Keratinocyte (primary cell): ENCODE results near the gene SMIM22. TPM values are rescaled to one million over a fixed set of nuclear protein-coding genes. Genes with fewer than 3 reads are reported as not detected.

ENCODE experiments used
- DNase-seq: peaks from one replicate; pipeline ENCODE4 v3.0.0-alpha.2; 2011; ENCODE audit warnings: low read depth, missing footprints, low spot score
- FAIRE-seq: peaks from 2 replicates; lab custom pipeline; 2011; peaks lifted over from hg19 to GRCh38; lab: Jason Lieb, UNC
- H2AFZ ChIP-seq: 2 replicates; pipeline ENCODE4 v1.6.0; 2012; ENCODE audit warnings: low read length, control low read depth, inconsistent platforms; ENCODE audit not compliant: control insufficient read depth
- H3K27ac ChIP-seq: 2 replicates; pipeline ENCODE4 v1.5.1; 2011; ENCODE audit warnings: low read length; ENCODE audit not compliant: control insufficient read depth, insufficient read depth
- H3K27me3 ChIP-seq: 3 replicates; pipeline ENCODE4 v1.6.0; 2011; ENCODE audit warnings: low read length; ENCODE audit not compliant: control insufficient read depth, insufficient read depth; ENCODE audit errors: extremely low read depth
- H3K36me3 ChIP-seq, 2 experiments: 2 replicates in 1 of 2; 3 replicates in 1 of 2; pipeline ENCODE4 v1.5.1; 2011; ENCODE audit warnings: low read length in 2 of 2, mild to moderate bottlenecking in 1 of 2; ENCODE audit not compliant: control insufficient read depth in 2 of 2, insufficient read depth in 2 of 2; ENCODE audit errors: extremely low read depth in 1 of 2
- H3K4me1 ChIP-seq: 3 replicates; pipeline ENCODE4 v1.5.1; 2011; ENCODE audit warnings: low read length; ENCODE audit not compliant: control insufficient read depth, insufficient read depth; ENCODE audit errors: extremely low read depth
- H3K4me2 ChIP-seq: 3 replicates; pipeline ENCODE4 v1.6.0; 2011; ENCODE audit warnings: low read depth, low read length; ENCODE audit not compliant: control insufficient read depth, insufficient read depth; ENCODE audit errors: extremely low read depth
- H3K4me3 ChIP-seq, 3 experiments: fragments of 200-600 bp in 1 of 3; sonication (generic) in 1 of 3; 2 replicates in 2 of 3; 3 replicates in 1 of 3; pipeline ENCODE4 v1.5.1; 2011 to 2016; ENCODE audit warnings: low read length in 3 of 3, mild to moderate bottlenecking in 3 of 3, control low read depth in 2 of 3, inconsistent platforms in 1 of 3, low read depth in 1 of 3, mixed read lengths in 1 of 3, mixed run types in 1 of 3, moderate library complexity in 1 of 3; ENCODE audit not compliant: control insufficient read depth in 2 of 3, insufficient read depth in 2 of 3; ENCODE audit errors: extremely low read depth in 1 of 3
- H3K79me2 ChIP-seq: 2 replicates; pipeline ENCODE4 v1.6.0; 2012; ENCODE audit warnings: low read length; ENCODE audit not compliant: control insufficient read depth, insufficient read depth
- H3K9ac ChIP-seq: 3 replicates; pipeline ENCODE4 v1.6.0; 2011; ENCODE audit warnings: low read length; ENCODE audit not compliant: control insufficient read depth, insufficient read depth; ENCODE audit errors: extremely low read depth
- H3K9me1 ChIP-seq: 3 replicates; pipeline ENCODE4 v1.6.0; 2011; ENCODE audit warnings: low read length; ENCODE audit not compliant: control insufficient read depth, insufficient read depth; ENCODE audit errors: extremely low read depth
- H3K9me3 ChIP-seq: 2 replicates; pipeline ENCODE4 v1.5.1; 2012; ENCODE audit warnings: low read depth, low read length; ENCODE audit not compliant: control insufficient read depth
- H4K20me1 ChIP-seq: 3 replicates; pipeline ENCODE4 v1.6.0; 2011; ENCODE audit warnings: low read length; ENCODE audit not compliant: control insufficient read depth, insufficient read depth; ENCODE audit errors: extremely low read depth
- CTCF ChIP-seq, 3 experiments: IDR thresholded peaks in 1 of 3; conservative IDR thresholded peaks in 1 of 3; optimal IDR thresholded peaks in 1 of 3; 2 replicates in 2 of 3; 3 replicates in 1 of 3; pipeline versions ENCODE3 to v1.5.1; 2011; ENCODE audit warnings: low read length in 3 of 3, mild to moderate bottlenecking in 3 of 3, moderate library complexity in 2 of 3, control low read depth in 1 of 3, inconsistent platforms in 1 of 3; ENCODE audit not compliant: insufficient read depth in 2 of 3; ENCODE audit errors: extremely low read depth in 1 of 3
- EZH2 ChIP-seq: IDR thresholded peaks from one replicate; pipeline ENCODE4 v1.6.1; 2012; ENCODE audit warnings: inconsistent platforms, mild to moderate bottlenecking, low read length, moderate library complexity
- dilution Hi-C: fragments of 300-500 bp; cut with MboI; formaldehyde crosslinking; loops from one replicate; pipeline ENCODE4 v1.7.0; 2020; ENCODE audit warnings: low sequenced_read_pairs; ENCODE audit not compliant: extremely low pct_ligation_motif_present
- polyA plus RNA-seq, 5 experiments: library from polyadenylated mRNA; depleted of rRNA in 3 of 5; stranded (reverse) in 3 of 5; stranded (forward) in 1 of 5; unstranded in 1 of 5; fragments of >200 nt; gene quantifications; 1 replicate in 1 of 5; 2 replicates in 3 of 5; 3 replicates in 1 of 5; pipeline versions ENCODE4 v1.2.1 to v1.2.3, GENCODE V29; 2011 to 2012; ENCODE audit warnings: missing spikeins in 2 of 5, low read depth in 1 of 5, low replicate concordance in 1 of 5

SMIM22 gene
- polyA plus RNA-seq, 1 donor (not counting 4 experiments of a cell fraction or from before 2014, with no cell fraction given): 10.6 TPM

GRCh38 chr16:4795828-4796572 is 831 bp downstream of the SMIM22 start:
- Histone ChIP-seq H3K79me2 (no peaks in the 10 kb centered on the region), H3K4me2 (no peak overlapping the region), H2AFZ (no peak overlapping the region), H3K4me1 (peaks cover 11% of the 10 kb centered on the region), H3K9me3 (no peaks in the 10 kb centered on the region), H4K20me1 (no peaks in the 10 kb centered on the region), H3K36me3 (peaks cover 0 to 8% of the 10 kb centered on the region in 2 experiments), H3K27me3 (no peaks in the 10 kb centered on the region), H3K9ac (no peak overlapping the region), H3K27ac (no peak overlapping the region), H3K4me3 (peak overlapping the region in 1 of 3 experiments; percentile 34), H3K9me1 (no peaks in the 10 kb centered on the region)
- no peak for DNase-seq
- TF ChIP-seq EZH2: no peak
- no peak for TF ChIP-seq CTCF (optimal IDR thresholded peaks at IDR 0.05 in 1 of 3, IDR thresholded peaks at IDR 0.05 in 1 of 3, conservative IDR thresholded peaks at IDR 0.05 in 1 of 3; ENCODE audit: extremely low read depth in 1 of 3, insufficient read depth in 2 of 3, low read length in 3 of 3)
- dilution Hi-C loops: no loop called here
- no peak for FAIRE-seq

- no peak for TF ChIP-seq EZH2
- Histone ChIP-seq H3K9me1 (no peaks in the 10 kb centered on the region), H3K27me3 (no peaks in the 10 kb centered on the region), H3K4me3 (no peak overlapping the region), H2AFZ (no peak overlapping the region), H3K4me2 (no peak overlapping the region), H3K4me1 (peaks cover 19% of the 10 kb centered on the region), H3K27ac (no peak overlapping the region), H4K20me1 (no peaks in the 10 kb centered on the region), H3K36me3 (peaks cover 0 to 8% of the 10 kb centered on the region in 2 experiments), H3K9me3 (no peaks in the 10 kb centered on the region), H3K9ac (no peak overlapping the region), H3K79me2 (no peaks in the 10 kb centered on the region)
- FAIRE-seq (no peak), DNase-seq (no peak)
- dilution Hi-C loops: no loop called here
These were observed 2.0 kb downstream of the SMIM22 start for GRCh38 chr16:4796982-4797804.
